ENCODE results near the gene ADI1.

ADI1 gene

DNA sequence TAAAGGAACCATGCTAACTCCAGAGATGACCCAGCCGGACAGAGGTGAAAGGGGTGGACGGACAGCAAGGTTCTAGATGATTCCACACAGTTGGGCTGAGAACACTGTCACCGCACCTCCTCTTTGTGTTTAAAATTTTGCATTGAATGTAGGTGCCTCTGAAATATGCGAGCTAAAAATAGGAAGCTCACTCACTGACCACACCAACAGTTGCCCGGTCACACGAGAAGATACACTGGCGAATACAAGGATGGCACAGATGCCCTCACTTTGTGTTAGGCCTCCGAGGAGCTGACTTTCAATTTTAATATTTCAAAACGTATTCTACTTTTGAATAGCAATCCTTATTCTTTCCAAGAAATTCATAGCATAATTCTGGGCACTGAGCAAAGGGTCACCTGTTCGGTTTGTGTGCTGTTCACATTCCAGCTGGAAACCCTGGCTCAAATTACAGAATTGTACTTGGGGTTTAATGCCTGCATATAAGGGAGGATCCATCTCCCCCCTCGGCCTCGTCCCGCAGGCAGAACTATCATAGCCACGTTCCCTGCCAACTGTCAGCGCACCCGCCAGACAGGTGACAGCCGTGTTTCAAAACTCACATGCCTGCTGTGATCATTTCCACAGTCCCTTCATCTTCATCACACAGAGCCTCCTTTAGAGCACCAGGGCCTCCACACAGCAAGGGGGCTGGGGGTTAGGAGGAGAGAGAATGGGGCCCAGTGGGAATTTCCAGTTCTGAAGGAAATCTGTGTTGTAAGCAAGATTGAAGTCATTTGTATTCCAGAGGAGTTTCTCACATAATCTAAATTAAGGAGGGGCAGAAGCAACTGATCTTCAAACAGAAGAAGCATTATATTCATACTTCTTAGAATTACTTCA is 48.2 kb downstream of the ADI1 start:
- H3K4me3 ChIP-seq (ENCODE audit: low read depth, low read length), result no peak overlapping the region
- TF ChIP-seq CTCF (IDR thresholded peaks at IDR 0.05; ENCODE audit: low read depth, low read length), result no peak

GRCh38 chr2:3470166-3470651 is 49.1 kb downstream of the ADI1 start:
- no peak overlapping the region for H3K4me3 ChIP-seq (ENCODE audit: low read depth, low read length)
- TF ChIP-seq CTCF (IDR thresholded peaks at IDR 0.05; ENCODE audit: low read depth, low read length), result no peak

DNA sequence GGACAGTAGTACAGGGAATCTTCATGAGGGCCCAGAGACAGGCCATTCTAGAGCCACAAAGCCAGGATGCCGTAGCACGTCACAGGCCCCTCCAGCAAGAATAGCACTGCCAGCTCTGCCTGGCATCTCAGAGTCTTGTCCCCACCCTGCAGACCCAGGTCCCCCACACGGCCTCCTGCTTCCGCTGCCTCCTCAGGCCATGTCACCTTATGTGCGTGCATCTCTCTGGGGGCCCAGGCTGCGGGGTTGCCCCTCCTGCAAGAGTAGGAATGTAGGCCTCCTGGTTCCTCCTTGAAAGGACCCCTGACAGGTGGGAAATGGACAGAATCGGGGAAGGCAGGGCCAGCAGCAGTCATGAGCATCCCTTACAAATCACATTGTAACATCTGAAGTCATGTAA is 49.8 kb downstream of the ADI1 start:
- no peak for TF ChIP-seq CTCF (IDR thresholded peaks at IDR 0.05; ENCODE audit: low read depth, low read length)

DNA sequence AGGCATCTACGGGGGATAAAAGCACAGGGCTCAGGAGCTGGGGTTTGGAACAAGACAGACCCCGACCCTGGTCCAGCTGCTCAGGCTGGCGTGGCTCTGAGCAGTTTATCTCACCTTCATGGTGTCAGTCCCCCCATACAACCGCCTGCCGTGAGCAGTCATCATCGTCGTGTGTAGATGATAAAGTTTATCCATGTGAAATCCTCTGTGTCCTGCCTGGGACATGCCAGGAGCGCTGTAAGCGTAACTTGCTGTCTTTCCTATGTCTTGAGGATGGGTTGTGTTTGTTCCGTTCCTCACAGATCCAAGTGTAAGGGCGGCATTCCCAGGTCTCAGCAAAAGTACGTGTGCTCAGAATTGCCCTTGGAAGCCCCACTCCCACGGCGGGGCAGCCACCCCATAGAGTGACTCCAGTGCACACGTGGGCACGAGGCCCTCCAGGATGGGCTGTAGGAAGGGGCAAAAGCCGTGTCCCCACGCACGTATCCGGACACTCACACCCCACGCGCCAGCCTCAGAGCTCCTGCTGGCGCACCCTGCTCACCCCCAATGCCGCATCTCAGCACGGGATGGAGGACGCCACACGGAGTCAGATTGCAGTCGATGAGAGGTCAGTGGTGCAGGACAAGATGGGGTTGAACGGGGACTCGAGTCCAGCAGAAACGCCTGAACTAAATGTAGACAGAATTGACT is 50.9 kb downstream of the ADI1 start:
- TF ChIP-seq CTCF (IDR thresholded peaks at IDR 0.05; ENCODE audit: low read depth, low read length), result no peak

More for the DNA sequence above, 49.8 kb downstream of the ADI1 start:
- no peak overlapping the region for H3K4me3 ChIP-seq (ENCODE audit: low read depth, low read length)

GRCh38 chr2:3467654-3468053 is 51.7 kb downstream of the ADI1 start:
- TF ChIP-seq CTCF (IDR thresholded peaks at IDR 0.05; ENCODE audit: low read depth, low read length), result no peak
- H3K4me3 ChIP-seq (ENCODE audit: low read depth, low read length), result no peak overlapping the region

More for the DNA sequence above, 50.9 kb downstream of the ADI1 start:
- no peak overlapping the region for H3K4me3 ChIP-seq (ENCODE audit: low read depth, low read length)

- no peak for TF ChIP-seq CTCF (IDR thresholded peaks at IDR 0.05; ENCODE audit: low read depth, low read length)
- no peak overlapping the region for H3K4me3 ChIP-seq (ENCODE audit: low read depth, low read length)
These were observed 52.4 kb downstream of the ADI1 start for GRCh38 chr2:3466966-3467365.

DNA sequence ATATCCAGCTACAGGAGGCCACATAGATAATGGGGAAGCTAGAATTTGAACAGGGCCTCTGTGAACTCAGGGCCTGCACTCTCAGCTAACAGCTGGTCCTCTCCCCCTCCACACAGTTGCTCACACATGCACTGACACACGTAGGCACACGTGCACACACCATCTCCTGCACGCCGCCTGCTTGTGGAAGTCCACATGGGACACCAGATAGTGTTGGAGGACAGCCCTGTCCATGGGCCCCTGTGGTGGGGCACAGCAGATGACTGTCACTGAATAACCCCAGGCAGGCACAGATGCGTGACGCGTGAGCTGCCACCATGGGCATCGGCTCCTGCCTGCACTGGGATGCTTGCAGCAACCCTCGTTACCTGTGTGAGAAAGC is 52.9 kb downstream of the ADI1 start:
- TF ChIP-seq CTCF (IDR thresholded peaks at IDR 0.05; ENCODE audit: low read depth, low read length), result no peak
- no peak overlapping the region for H3K4me3 ChIP-seq (ENCODE audit: low read depth, low read length)
